22Rv1 (cell line): ENCODE data around the gene FBXW12.

Experiments
- ZFX ChIP-seq: fragments of 450-650 bp; IDR thresholded peaks from 2 replicates; pipeline ENCODE4 v1.6.1; 2017; ENCODE audit warnings: antibody characterized with exemption, borderline replicate concordance
- TF ChIP-seq, protein P1 (sequence below): fragments of 450-650 bp; IDR thresholded peaks from 2 replicates; pipeline ENCODE4 v1.5.1; 2017; ENCODE audit warnings: mild to moderate bottlenecking

DNA sequence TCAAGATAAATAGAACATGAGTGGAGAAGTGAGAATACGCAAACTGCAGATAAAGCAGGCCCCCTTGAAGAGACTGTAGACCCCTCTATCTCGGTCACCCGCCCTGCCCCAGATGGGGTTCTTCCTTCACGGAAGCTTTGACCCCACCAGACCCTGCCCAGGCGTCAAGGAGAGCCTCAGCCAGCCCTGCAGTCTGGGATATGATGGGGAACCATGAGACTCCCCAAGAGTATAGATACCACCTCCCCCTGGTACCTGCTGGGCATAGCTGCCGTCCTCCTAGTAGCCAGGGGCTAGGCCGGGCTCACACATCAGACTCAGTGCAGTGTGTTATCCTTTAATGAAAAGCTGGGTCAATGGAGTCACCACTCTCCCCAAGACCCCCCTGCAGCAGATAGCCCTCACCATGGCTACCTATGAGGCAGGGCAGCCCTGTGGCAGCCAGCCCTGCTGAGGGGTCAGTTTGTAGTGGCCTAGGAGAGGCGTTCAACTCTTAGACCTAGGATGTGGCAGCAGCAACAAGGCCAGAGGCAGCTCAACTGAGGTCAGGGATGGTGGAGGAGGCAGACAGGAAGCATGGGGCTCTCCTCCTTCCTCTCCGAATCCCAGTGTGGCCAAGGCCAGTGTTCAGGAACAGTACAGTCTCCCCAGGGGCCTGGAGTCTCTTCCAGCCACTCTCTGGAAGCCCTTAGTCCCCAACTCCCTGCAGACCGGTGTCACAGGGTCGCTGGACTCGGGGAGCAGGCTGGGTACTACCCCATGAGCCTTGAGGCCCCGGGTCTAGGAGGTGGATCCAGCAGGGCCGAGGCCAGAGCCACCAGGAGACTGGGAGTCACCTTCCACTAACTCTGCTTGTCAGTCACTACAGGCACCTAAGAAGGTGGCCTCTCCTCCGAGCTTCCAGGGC lies 31.8 kb downstream of the FBXW12 start:
- TF ChIP-seq, protein P1, sequence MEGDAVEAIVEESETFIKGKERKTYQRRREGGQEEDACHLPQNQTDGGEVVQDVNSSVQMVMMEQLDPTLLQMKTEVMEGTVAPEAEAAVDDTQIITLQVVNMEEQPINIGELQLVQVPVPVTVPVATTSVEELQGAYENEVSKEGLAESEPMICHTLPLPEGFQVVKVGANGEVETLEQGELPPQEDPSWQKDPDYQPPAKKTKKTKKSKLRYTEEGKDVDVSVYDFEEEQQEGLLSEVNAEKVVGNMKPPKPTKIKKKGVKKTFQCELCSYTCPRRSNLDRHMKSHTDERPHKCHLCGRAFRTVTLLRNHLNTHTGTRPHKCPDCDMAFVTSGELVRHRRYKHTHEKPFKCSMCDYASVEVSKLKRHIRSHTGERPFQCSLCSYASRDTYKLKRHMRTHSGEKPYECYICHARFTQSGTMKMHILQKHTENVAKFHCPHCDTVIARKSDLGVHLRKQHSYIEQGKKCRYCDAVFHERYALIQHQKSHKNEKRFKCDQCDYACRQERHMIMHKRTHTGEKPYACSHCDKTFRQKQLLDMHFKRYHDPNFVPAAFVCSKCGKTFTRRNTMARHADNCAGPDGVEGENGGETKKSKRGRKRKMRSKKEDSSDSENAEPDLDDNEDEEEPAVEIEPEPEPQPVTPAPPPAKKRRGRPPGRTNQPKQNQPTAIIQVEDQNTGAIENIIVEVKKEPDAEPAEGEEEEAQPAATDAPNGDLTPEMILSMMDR = no peak
- TF ChIP-seq ZFX = no peak
